DND-41 (cell line): ENCODE data around the gene SERPINA3.

Experiments used
- CTCF ChIP-seq: IDR thresholded peaks from 2 replicates; pipeline ENCODE4 v1.5.1; 2012; ENCODE audit warnings: borderline replicate concordance, low read length, moderate library complexity, mild to moderate bottlenecking; ENCODE audit not compliant: poor library complexity, severe bottlenecking; ENCODE audit errors: extremely low read depth
- EZH2 ChIP-seq: IDR thresholded peaks from 3 replicates; pipeline ENCODE4 v1.6.1; 2012; ENCODE audit warnings: borderline replicate concordance, low read depth, mild to moderate bottlenecking, moderate library complexity, low read length, inconsistent platforms; ENCODE audit not compliant: severe bottlenecking

- no peak for TF ChIP-seq EZH2
- TF ChIP-seq CTCF = no peak
Measured at GRCh38 chr14:94614802-94615201, 2.6 kb downstream of the SERPINA3 start.
